Mammary epithelial cell (primary cell): ENCODE data around the gene FBXO17.

ENCODE experiments used
- EZH2 ChIP-seq: IDR thresholded peaks from 2 replicates; pipeline ENCODE4 v1.6.1; 2012; ENCODE audit warnings: low read length, inconsistent platforms, borderline replicate concordance
- TF ChIP-seq, protein P1 (sequence below), 2 donors: IDR thresholded peaks in 1 of 2; conservative IDR thresholded peaks in 1 of 2; 2 replicates each; pipeline ENCODE4 v1.5.1; 2011 to 2012; ENCODE audit warnings: inconsistent platforms in 2 of 2, low read length in 2 of 2, mild to moderate bottlenecking in 2 of 2, control low read depth in 1 of 2, low read depth in 1 of 2; ENCODE audit not compliant: insufficient read depth in 1 of 2; ENCODE audit errors: extremely low read depth in 1 of 2

DNA sequence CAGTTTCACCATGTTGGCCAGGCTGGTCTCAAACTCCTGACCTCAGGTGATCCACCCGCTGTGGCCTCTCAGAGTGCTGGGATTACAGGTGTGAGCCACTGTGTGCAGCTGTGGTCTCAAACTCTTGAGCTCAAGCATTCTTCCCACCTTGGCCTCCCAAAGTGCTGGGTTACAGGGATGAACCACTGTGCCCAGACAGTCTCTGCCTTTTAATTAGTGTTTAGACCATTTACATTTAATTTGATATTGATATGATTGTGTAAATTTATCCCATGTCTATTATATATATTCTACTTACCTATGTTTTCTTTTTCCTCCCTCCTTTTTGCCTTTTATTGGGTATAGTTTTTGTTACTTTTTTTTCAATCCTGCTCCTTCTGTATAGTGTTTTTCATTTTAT, 73.9 kb downstream of the FBXO17 start:
- TF ChIP-seq, protein P1, sequence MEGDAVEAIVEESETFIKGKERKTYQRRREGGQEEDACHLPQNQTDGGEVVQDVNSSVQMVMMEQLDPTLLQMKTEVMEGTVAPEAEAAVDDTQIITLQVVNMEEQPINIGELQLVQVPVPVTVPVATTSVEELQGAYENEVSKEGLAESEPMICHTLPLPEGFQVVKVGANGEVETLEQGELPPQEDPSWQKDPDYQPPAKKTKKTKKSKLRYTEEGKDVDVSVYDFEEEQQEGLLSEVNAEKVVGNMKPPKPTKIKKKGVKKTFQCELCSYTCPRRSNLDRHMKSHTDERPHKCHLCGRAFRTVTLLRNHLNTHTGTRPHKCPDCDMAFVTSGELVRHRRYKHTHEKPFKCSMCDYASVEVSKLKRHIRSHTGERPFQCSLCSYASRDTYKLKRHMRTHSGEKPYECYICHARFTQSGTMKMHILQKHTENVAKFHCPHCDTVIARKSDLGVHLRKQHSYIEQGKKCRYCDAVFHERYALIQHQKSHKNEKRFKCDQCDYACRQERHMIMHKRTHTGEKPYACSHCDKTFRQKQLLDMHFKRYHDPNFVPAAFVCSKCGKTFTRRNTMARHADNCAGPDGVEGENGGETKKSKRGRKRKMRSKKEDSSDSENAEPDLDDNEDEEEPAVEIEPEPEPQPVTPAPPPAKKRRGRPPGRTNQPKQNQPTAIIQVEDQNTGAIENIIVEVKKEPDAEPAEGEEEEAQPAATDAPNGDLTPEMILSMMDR (conservative IDR thresholded peaks at IDR 0.05 in 1 of 2, IDR thresholded peaks at IDR 0.05 in 1 of 2; ENCODE audit: extremely low read depth in 1 of 2, insufficient read depth in 1 of 2, low read depth in 1 of 2, low read length in 2 of 2) = no peak
- no peak for TF ChIP-seq EZH2
